ENCODE measurements around the gene FUS. TPM values are rescaled to one million over a fixed set of nuclear protein-coding genes. Genes with fewer than 3 reads are reported as not detected.

FUS gene
- total RNA-seq, 2 experiments from 2014 or later, result 104 to 953 TPM

DNA sequence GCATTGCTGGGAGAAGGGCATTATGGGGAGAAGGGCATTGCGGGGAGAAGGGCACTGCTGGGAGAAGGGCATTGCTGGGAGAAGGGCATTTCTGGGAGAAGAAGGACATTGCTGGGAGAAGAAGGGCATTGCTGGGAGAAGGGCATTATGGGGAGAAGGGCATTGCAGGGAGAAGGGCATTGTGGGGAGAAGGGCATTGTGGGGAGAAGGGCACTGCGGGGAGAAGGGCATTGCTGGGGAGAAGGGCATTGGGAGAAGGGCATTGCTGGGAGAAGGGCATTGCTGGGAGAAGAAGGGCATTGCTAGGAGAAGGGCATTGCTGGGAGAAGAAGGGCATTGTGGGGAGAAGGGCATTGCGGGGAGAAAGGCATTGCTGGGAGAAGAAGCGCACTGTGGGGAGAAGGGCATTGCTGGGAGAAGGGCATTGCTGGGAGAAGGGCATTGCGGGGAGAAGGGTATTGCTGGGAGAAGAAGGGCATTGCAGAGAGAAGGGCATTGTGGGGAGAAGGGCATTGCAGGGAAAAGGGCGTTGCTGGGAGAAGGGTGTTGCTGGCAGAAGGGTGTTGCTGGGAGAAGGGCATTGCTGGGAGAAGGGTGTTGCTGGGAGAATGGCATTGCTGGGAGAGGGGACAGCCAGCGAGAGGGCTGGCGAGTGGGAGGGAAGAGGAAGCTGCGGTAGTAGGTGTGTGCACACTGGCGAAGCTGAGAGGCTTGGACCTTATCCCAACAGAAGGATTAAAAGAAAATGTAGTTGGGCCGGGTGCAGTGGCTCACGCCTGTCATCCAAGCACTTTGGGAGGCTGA lies 41.6 kb downstream of the FUS start:
- DNase-seq (ENCODE audit: low spot score), result no peak
- Histone ChIP-seq H3K36me3 (ENCODE audit: insufficient read depth, low read length) (no peaks in the 10 kb centered on the region), H3K9me3 (ENCODE audit: low read length) (no peaks in the 10 kb centered on the region), H3K4me2 (ENCODE audit: low read length) (no peak overlapping the region), H3K79me2 (ENCODE audit: insufficient read depth, low read depth, low read length) (no peaks in the 10 kb centered on the region), H2AFZ (ENCODE audit: low read length) (no peak overlapping the region), H3K9me2 (ENCODE audit: insufficient read depth, low read length) (no peaks in the 10 kb centered on the region), H3K4me3 (ENCODE audit: low read depth, low read length, poor library complexity, severe bottlenecking) (no peak overlapping the region), H3K4me1 (ENCODE audit: insufficient read depth, low read length, poor library complexity, severe bottlenecking) (no peaks in the 10 kb centered on the region), H3K27ac (ENCODE audit: low read depth, low read length, poor library complexity, severe bottlenecking) (no peak overlapping the region), H4K20me1 (ENCODE audit: insufficient read depth, low read length) (no peaks in the 10 kb centered on the region)
- intact Hi-C loops (cut with micrococcal nuclease; ENCODE audit: unreplicated experiment), result no loop called here
- POLR2A ChIA-PET, result interaction anchor here (0.7 kb wide), 1 partner anchor 192 kb away, joined by 3 read pairs; no protein-coding TSS in a partner anchor
- CTCF ChIA-PET (ENCODE audit: unreplicated experiment), result no interaction called here
- TF ChIP-seq EZH2phosphoT487 (IDR thresholded peaks at IDR 0.05; ENCODE audit: borderline replicate concordance, low read depth, low read length), result no peak
- TF ChIP-seq, protein P1, sequence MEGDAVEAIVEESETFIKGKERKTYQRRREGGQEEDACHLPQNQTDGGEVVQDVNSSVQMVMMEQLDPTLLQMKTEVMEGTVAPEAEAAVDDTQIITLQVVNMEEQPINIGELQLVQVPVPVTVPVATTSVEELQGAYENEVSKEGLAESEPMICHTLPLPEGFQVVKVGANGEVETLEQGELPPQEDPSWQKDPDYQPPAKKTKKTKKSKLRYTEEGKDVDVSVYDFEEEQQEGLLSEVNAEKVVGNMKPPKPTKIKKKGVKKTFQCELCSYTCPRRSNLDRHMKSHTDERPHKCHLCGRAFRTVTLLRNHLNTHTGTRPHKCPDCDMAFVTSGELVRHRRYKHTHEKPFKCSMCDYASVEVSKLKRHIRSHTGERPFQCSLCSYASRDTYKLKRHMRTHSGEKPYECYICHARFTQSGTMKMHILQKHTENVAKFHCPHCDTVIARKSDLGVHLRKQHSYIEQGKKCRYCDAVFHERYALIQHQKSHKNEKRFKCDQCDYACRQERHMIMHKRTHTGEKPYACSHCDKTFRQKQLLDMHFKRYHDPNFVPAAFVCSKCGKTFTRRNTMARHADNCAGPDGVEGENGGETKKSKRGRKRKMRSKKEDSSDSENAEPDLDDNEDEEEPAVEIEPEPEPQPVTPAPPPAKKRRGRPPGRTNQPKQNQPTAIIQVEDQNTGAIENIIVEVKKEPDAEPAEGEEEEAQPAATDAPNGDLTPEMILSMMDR (conservative IDR thresholded peaks at IDR 0.05; ENCODE audit: low read length), result no peak
- BruUV-seq (replicated peaks), result no TSS peak

DNA sequence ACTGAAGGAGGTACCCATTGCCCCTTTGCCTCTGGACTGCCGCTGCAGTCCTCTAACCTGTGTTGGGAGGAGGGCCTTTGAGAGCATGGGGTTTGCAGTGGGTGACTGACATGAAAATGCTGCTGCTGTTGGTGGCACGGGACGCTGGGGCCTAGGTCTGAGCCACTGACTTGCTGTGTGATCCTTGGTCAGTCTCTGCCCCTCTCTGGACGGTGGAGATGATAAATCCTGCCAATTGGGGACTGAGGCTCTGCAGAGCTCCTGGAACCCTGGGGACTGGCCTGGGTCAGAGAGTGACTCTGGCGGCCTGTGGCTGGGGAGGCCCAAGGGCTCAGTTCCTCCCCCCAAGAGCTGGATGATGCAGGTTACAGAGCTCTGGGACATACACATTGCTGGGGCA lies 43.1 kb downstream of the FUS start:
- no peaks in the 10 kb centered on the region for H3K9me2 ChIP-seq (ENCODE audit: insufficient read depth, low read length)

More for the DNA sequence above, 43.1 kb downstream of the FUS start:
- H3K9me3 ChIP-seq (ENCODE audit: low read length), result no peaks in the 10 kb centered on the region
- CTCF ChIA-PET (ENCODE audit: unreplicated experiment), result no interaction called here
- H3K27ac ChIP-seq (ENCODE audit: low read depth, low read length, poor library complexity, severe bottlenecking), result no peak overlapping the region
- H3K4me3 ChIP-seq (ENCODE audit: low read depth, low read length, poor library complexity, severe bottlenecking), result no peak overlapping the region
- no peak for DNase-seq (ENCODE audit: low spot score)
- no peaks in the 10 kb centered on the region for H4K20me1 ChIP-seq (ENCODE audit: insufficient read depth, low read length)
- TF ChIP-seq, protein P1 (conservative IDR thresholded peaks at IDR 0.05; ENCODE audit: low read length), result no peak
- no peak for TF ChIP-seq EZH2phosphoT487 (IDR thresholded peaks at IDR 0.05; ENCODE audit: borderline replicate concordance, low read depth, low read length)
- no TSS peak for BruUV-seq (replicated peaks)
- no peaks in the 10 kb centered on the region for H3K79me2 ChIP-seq (ENCODE audit: insufficient read depth, low read depth, low read length)
- intact Hi-C loops (cut with micrococcal nuclease; ENCODE audit: unreplicated experiment), result no loop called here
- no peak overlapping the region for H2AFZ ChIP-seq (ENCODE audit: low read length)
- H3K4me2 ChIP-seq (ENCODE audit: low read length), result no peak overlapping the region
- no peaks in the 10 kb centered on the region for H3K36me3 ChIP-seq (ENCODE audit: insufficient read depth, low read length)
- POLR2A ChIA-PET, result interaction anchor here (0.6 to 0.7 kb wide), 2 partner anchors 12 to 224 kb away, joined by 3 read pairs; no protein-coding TSS in a partner anchor
- H3K4me1 ChIP-seq (ENCODE audit: insufficient read depth, low read length, poor library complexity, severe bottlenecking), result no peaks in the 10 kb centered on the region
